GM10847 (cell line): ENCODE measurements around the gene NBEA.

ENCODE experiments used
- POLR2A ChIP-seq: IDR thresholded peaks from 2 replicates; pipeline ENCODE4 v1.6.1; 2011; ENCODE audit not compliant: insufficient read length; ENCODE audit errors: extremely low read depth

Gene NBEA

DNA sequence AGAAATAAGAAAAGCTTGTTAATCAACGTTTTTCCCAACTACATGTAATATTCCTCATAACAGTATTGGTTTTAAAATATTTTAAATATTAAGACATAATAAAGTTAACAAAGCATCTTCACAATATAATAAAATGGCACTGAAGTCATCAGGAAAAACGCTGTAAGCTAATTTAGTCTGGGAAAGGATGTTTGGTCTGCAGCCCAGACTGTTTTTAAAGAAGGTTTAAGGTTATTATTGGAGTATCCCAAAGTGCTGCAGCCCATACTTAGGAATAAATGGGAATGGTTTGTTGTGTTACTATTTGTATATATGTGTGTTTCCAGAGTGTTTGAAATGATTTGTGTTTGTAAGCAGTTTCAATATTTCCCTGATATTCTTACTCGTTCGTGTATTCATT lies 727.3 kb downstream of the NBEA start:
- TF ChIP-seq POLR2A = no peak

DNA sequence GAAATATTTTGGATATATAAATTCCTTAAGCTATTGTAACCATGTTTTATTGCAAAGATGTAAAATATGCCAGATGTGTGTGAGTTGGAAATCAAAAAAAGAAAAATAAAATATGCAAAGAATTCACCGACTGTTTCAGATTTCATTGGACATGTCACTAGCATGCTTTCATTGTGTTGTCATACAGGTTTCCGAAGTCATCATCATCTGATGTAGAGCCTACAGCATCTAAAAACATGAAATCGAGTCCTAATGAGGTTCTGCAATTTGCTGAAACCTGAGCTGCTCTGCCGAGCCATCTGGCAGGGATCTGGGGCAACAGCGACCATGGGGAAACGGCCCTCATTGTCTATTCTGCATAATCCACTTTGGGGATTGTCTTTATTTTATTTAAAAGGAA lies 730.5 kb downstream of the NBEA start:
- TF ChIP-seq POLR2A = no peak

DNA sequence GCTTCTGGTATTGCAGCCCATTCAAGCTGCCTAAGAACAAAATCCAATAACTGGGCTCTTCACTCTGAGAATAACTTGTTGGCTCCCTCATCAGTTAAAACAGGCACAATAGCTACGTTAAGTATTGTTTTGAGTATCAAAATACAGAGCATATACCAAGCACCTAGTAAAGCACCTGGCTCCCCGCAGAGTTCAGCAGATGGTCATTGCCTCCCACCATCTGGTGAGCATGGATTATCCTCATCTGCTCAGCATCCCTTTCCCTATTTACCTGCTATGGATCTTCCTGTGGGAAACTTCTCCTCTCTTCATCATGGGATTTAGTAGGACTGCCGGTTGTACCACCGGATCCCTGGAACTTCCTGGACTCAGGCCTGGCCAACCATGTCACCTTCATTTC lies 733.6 kb downstream of the NBEA start:
- no peak for TF ChIP-seq POLR2A

DNA sequence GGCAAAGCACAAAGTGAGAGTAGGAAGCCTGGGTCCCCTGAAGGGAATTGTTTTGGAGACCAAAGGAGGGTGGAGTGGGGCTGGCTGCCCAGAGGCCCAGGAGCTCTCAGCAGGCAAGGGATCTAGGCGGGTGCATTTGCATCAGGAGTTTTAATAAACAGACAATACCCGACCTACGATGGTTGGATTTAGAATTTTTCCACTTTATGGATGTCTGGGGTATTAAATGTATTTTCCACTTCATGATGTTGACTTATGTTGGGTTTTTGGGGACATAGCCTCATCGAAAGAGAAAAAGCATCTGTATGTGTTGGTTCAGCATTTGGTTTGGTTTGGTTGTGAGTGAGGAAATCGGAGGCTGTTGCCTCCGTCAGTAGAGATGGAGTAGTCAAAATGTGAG lies 739.6 kb downstream of the NBEA start:
- TF ChIP-seq POLR2A = no peak

DNA sequence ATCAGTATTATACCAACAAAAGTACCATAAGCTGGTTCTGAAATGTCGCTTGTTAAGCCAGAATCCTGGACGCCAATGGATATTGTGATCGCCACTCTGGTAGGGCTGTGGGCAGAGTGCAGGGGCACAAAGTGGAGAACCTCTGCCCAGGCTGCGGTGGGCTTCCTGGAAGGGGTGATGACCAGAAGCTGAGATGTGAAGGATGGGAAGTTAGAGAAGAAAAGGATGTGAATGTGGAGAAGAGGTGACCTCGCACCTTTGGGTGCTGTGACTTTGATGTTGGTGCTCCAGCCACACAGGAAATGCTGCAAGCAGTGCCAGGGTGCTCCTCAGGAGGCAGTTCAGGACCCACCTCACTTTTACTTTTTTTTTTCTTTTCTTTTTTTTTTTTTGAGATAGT lies 742.4 kb downstream of the NBEA start:
- no peak for TF ChIP-seq POLR2A

DNA sequence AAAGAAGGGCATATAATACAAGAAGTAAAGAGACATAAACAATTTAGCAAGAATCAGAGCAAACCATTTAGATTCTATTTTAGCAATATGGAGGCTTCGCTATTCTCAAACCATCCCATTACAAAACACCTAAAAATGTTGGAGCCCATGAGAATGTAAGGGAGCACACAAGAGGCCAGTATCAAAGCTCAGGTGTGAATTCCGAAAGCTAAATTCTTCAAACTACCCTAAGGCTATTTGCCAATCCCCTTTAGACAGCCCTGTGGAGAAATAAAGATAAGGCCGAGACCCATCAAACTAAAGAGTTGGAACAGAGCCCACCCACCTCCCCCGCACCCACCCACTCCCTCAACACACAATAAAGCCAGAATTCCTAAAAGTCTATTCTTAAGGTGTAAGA lies 745.3 kb downstream of the NBEA start:
- no peak for TF ChIP-seq POLR2A

DNA sequence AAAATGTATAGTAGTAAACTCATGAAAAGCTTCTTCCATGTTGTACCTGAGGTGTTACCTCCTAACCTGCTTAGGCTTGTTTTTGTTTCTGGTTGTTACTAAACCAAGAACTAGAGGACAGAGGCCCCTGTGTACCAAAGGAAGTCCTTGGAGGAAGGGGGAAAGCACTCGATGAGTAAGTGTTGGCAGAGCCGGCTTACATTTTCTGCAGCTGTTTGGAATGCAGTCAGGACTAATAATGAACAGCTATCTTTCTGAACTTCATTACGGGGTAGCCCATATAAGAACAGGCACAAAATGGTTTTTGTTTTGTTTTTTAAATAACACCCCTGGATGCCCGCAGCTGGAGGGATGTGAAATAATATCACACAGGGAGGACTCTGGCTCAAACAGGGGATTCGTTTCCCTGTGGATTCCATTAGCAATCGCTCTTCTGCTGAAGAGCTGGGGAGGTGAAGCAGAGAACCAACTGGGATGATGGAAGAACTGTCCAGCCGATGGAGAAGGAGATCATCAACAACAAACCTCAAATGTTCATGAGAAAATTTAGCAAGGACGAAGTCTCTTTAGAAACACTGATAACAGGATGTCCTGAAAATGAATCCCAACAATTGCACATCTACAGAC lies 748.6 kb downstream of the NBEA start:
- TF ChIP-seq POLR2A = no peak

DNA sequence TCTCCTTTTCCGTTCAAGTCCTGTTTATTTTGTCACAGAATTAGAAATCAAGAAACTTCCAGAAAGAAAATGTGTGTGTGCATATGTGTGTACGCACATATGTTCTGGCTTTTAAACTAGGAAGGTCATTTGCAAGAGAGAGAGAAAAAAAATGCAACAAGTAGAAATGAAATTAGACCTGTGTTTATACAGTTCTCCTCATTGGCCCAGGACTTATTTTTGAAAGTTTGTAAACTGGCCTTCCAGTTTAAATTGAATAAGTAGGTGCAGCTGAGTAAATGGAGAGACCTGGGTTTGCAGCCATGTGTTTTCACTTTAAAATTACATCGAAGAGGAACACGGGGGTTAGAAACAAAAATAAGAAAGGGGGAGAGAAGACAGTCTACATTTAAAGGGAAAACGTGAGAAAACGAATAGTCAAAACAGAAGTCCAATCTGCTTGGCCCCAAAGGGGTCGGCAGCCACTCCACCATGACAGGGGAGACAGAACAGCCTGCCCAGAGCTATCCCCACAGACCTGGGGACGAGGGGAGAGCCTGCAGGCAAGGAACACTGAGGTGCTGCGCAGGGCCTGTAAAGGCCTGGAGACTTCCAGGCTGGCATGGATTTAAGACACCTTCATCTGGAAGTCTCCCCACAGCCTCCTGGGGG lies 751.2 kb downstream of the NBEA start:
- no peak for TF ChIP-seq POLR2A

DNA sequence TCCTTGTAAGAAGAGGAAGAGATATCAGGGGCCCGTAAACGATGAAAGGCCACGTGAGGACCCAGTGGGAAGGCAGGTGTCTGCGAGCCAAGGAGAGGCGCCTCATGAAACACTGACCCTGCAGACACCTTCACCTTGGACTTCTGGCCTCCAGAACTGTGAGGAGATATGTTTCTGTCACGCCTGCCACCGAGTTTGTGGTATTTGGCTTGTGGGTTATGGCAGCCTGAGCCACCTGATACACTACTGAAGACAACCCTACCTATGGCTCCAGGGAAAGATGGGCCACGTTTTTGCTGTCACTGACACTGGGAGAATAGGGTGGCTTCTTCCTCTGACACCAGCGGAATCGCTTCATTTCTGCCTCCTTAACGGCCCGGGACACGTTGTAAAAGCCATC lies 752.0 kb downstream of the NBEA start:
- TF ChIP-seq POLR2A = no peak

DNA sequence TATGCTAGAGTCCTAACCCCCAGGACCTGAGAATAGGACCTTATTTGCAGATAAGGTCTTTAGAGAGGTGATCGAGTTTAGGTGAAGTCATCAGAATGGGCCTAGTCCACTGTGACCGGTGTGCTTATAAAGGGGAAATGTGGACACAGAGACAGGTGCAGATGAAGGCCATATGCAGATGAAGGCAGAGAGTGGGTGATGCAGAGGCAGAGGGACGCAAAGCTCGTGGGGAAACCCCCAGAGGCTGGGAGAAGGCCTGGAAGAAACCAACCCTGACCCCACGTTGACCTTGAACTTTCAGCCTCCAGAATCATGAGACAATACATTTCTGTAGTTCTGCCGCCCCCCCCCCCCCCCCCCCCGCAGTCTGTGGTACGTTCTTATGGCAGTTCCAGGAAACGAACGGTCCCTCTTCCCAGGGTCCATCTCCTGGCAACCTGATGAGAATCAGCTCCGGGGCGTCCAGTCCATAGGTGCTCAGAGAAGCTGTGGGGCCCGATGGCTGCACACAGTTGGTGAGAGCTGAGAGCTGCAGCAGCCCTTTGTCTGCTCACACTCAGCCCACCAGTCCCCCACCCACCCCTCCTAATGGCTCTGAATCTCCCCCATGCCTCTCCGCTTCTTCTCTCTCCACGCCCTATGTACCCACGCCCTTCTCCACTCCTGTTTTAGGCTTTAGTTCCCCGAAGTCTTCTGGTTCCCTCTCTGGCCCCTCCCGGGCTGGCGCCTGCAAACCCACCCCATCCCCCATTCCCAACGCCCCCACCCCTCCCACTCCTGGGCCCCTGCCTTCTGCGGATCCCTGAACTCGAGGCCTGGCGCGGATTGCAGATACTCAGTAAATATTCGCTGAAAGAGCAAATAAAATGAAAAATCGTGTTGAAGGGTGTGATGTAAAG lies 752.7 kb downstream of the NBEA start:
- no peak for TF ChIP-seq POLR2A

DNA sequence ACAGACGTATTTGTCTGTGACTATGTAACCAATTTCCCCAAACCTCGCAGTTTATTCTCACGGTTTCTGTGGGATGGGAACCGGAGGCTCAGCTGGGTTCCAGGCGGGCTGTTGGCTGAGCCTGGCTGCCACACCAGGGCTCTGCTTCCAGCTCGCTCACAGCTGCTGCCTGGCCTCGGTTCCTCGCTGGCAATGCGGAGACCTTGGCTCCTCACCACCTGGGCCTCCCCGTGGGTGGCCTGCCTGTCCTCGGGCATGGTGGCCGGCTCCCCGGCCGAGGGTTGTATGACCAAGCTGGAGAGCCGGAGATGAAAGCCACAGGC lies 753.3 kb downstream of the NBEA start:
- TF ChIP-seq POLR2A = no peak

DNA sequence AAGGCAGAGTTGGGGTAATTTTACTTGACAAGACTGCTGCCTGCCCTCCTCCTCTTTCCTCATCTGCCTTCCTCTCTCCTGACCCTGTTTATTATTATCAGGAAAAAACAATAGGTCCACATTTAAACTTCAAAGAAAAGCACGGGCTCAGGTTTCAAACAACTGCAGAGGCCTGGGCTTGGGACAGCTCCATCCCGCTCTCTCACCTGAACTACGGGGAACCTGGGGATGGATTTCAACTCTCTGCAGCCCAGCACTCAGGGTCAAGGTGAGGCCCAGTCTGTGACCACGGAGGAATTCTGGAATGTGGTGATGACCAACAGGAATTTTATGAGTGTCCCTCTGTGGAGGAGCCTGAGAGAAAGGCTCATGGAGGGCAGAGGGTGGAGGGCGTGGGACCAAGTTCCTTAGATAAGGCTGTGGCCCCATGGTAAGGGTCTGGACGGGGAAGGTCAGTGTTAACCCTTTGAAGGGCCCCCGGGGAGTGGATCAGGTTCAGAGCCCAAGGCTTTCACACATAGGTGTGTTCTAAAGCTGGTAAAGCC lies 755.2 kb downstream of the NBEA start:
- TF ChIP-seq POLR2A = no peak

DNA sequence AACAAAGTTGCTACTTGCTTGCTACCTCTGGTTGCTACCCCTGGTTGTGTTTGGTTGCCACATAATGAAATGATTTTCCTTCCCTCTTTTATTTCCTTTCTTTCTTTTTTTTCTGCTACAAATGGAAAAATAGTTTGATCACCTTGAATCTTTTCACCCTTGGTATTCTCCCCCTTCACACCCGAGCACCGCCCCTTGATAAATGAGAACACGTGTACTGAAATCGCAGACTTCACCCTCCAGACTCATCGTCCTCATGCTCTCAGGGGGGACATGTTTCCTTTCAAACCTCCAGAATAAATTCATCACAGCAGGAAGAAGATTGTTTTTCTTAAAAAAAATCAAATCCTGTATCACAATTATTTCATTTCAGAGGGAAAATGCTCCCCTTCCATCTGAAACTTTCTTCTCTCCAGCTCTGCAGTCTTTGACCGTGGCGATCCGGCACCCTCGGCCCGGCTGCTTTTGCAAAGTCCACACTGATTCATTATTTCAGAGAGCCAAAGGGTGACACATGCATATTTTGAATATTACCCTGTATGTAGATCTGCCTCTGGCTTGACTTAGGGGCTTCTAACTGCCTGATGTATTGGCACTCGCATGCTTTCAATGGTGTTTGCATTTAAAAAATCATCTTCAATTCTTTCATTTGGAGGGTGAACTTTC lies 757.0 kb downstream of the NBEA start:
- no peak for TF ChIP-seq POLR2A

DNA sequence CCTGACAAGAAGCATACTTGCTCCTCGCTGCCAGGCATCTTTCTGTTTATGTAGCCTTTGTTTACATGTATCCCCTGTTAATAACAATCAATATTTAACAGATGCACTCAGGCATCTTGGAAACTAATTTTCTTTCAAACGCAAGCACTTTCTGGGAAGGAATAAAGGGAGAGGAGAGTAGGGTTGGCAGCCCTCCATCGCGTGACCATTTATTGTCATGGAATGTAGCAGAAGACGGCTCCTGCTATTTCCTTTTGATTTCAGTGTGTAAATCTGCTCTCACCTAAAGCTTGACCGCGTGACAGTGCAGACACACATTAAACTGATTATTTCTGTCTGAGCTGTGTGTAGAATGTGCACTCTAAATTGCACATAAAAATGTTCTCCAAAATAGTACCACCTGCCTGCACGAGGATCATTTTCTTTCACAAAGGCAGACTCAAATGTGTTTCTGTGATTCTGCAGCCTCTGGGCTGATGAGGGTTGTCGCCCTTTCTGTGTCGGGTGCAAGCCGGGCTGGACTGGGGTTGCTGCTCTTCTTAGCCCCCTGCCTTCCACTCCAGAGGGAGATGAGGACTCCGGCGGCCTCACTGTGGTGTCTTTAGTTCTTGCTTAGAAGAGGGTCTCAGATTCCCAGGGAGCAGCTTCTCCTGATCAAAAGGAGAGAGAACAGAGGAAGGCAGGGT lies 757.9 kb downstream of the NBEA start:
- no peak for TF ChIP-seq POLR2A

DNA sequence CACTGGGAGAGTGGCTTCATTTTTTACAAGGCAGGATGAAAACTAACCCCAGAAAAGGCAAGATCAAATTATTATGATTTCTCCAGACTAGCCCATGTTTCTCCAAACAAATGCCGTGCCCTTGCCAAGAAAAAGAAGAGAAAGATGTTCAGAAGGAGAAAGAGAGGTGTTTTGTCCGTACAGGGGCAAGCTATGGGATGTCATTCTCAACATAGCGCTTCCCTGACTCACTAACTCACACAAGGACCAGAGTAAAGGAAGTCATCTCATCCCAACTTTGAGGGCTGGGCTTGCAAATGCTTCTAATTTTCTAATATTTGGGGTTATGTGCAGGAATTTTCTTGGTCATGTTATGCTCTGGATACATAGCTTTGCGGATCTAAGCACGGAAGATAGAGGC lies 758.6 kb downstream of the NBEA start:
- no peak for TF ChIP-seq POLR2A
